Measurements from ENCODE around the gene ARHGAP6. TPM values are rescaled to one million over a fixed set of nuclear protein-coding genes. Genes with fewer than 3 reads are reported as not detected.

The ARHGAP6 gene
- total and polyA plus RNA-seq, 9 of the 15 experiments (the other 6 are each of a cell fraction or from before 2014, with no cell fraction given), result 12.5 to 63.6 (median 41.8) TPM

DNA sequence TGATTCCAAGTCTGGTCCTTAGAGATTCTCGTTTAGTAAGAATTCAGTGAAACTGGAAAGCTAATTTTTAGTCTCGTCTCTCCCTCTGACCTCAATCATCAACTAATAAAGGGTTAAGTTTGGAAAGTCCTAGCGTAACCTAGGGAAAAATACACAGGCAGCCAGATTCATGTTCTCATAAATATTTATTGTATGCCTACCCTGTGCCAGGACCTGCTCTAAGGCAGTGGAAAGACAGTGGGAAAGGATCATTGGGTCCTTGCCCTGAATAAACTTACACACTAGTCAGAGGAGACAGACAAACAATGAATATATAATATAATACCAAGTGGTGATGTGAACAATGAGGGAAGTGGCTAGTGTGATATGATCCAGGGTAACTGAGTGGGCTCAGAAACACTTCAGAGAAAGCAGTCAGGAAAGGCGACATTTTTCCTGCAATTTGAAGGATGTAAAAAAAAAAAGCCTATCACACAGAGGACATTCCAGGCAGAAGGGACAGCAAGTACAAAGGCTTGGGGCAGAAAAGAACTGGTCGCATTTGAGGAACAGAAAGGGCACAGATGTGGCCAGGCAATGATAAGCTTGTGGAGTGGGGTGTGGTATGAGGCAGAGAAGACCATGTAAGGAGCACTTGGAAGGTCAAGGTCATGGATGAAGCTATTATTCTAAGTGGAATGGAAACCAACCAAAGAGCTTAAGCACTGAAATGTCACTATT, 243.8 kb downstream of the ARHGAP6 start:
- H3K4me1 ChIP-seq (replicated peaks in 1 of 2; ENCODE audit: control insufficient read depth in 2 of 2, insufficient read depth in 2 of 2, low read length in 2 of 2), result peaks cover 0 to 68% of the 10 kb centered on the region in 2 experiments
- ATAC-seq, result no peak
- 36% methylated on average over 5 of the region's 5 CpGs for WGBS (ENCODE audit: insufficient coverage, low coverage, missing lambda C conversion rate)
- ChIA-PET CTCF (ENCODE audit: low intra/inter-chr PET ratio) (no interaction called here), POLR2A (interaction anchor here (1.1 to 1.4 kb wide), 2 partner anchors 9 to 36 kb away, joined by 3 to 8 read pairs; no protein-coding TSS in a partner anchor)
- TF ChIP-seq, protein P1, sequence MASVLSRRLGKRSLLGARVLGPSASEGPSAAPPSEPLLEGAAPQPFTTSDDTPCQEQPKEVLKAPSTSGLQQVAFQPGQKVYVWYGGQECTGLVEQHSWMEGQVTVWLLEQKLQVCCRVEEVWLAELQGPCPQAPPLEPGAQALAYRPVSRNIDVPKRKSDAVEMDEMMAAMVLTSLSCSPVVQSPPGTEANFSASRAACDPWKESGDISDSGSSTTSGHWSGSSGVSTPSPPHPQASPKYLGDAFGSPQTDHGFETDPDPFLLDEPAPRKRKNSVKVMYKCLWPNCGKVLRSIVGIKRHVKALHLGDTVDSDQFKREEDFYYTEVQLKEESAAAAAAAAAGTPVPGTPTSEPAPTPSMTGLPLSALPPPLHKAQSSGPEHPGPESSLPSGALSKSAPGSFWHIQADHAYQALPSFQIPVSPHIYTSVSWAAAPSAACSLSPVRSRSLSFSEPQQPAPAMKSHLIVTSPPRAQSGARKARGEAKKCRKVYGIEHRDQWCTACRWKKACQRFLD (CRISPR knock-in tag; IDR thresholded peaks at IDR 0.05), result peak; percentile 37; the same call in 1 of the 2 replicates
- TF ChIP-seq CTBP1 (IDR thresholded peaks at IDR 0.05; ENCODE audit: borderline replicate concordance), result 0 out of 2 replicates have a peak, but pooled peaks have one; percentile 12
- peak; percentile 79 for TF ChIP-seq ESRRA (IDR thresholded peaks at IDR 0.05; ENCODE audit: borderline replicate concordance, low read depth)
- TF ChIP-seq, protein P2, sequence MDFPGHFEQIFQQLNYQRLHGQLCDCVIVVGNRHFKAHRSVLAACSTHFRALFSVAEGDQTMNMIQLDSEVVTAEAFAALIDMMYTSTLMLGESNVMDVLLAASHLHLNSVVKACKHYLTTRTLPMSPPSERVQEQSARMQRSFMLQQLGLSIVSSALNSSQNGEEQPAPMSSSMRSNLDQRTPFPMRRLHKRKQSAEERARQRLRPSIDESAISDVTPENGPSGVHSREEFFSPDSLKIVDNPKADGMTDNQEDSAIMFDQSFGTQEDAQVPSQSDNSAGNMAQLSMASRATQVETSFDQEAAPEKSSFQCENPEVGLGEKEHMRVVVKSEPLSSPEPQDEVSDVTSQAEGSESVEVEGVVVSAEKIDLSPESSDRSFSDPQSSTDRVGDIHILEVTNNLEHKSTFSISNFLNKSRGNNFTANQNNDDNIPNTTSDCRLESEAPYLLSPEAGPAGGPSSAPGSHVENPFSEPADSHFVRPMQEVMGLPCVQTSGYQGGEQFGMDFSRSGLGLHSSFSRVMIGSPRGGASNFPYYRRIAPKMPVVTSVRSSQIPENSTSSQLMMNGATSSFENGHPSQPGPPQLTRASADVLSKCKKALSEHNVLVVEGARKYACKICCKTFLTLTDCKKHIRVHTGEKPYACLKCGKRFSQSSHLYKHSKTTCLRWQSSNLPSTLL (IDR thresholded peaks at IDR 0.05), result no peak
- TF ChIP-seq SMAD4 (CRISPR knock-in tag; conservative IDR thresholded peaks at IDR 0.05), result 0 out of 2 replicates have a peak, but pooled peaks have one; percentile 14
- TF ChIP-seq, protein P3, sequence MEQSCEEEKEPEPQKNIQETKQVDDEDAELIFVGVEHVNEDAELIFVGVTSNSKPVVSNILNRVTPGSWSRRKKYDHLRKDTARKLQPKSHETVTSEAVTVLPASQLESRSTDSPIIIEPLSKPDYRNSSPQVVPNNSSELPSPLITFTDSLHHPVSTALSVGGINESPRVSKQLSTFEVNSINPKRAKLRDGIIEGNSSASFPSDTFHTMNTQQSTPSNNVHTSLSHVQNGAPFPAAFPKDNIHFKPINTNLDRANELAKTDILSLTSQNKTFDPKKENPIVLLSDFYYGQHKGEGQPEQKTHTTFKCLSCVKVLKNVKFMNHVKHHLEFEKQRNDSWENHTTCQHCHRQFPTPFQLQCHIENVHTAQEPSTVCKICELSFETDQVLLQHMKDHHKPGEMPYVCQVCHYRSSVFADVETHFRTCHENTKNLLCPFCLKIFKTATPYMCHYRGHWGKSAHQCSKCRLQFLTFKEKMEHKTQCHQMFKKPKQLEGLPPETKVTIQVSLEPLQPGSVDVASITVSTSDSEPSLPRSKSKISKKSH (CRISPR knock-in tag; IDR thresholded peaks at IDR 0.05), result no peak
- TF ChIP-seq SNRNP70 (optimal IDR thresholded peaks at IDR 0.05; ENCODE audit: low read depth, low read length), result no peak
- 0 out of 2 replicates have a peak, but pooled peaks have one; percentile 4 for TF ChIP-seq BRD4 (IDR thresholded peaks at IDR 0.05)
- H2AFZ ChIP-seq (ENCODE audit: low read depth, low read length), result no peak overlapping the region
- no peaks in the 10 kb centered on the region for H3K27me3 ChIP-seq (ENCODE audit: control insufficient read depth in 2 of 2, insufficient read depth in 2 of 2, low read length in 2 of 2)
- H3K4me3 ChIP-seq, result no peak overlapping the region
- intact Hi-C loops (cut with micrococcal nuclease), result loop anchor here (2.0 kb wide), 1 partner anchor 13 kb away; no protein-coding TSS in a partner anchor
- H3K9me3 ChIP-seq (replicated peaks; ENCODE audit: control insufficient read depth, insufficient read depth, low read depth, low read length), result 0 out of 2 replicates have a peak, but pooled peaks cover 2% of the 10 kb centered on the region
- no peak for FAIRE-seq
- peaks cover 44% of the 10 kb centered on the region for H3K36me3 ChIP-seq (ENCODE audit: control insufficient read depth, insufficient read depth, low read length)
- DNase-seq (ENCODE audit: extremely low read depth in 1 of 4, low spot score in 3 of 4), result no peak
- peak overlapping the region; percentile 29 to 46; a peak in 3 of 4 replicates for H3K9ac ChIP-seq (ENCODE audit: insufficient read depth in 1 of 2, low read depth in 2 of 2, low read length in 2 of 2)
- no peaks in the 10 kb centered on the region for H4K20me1 ChIP-seq (replicated peaks; ENCODE audit: control insufficient read depth, insufficient read depth, low read length)
- peaks cover 100% of the 10 kb centered on the region for H3K79me2 ChIP-seq (ENCODE audit: control insufficient read depth, insufficient read depth, low read length)
- H3K27ac ChIP-seq (ENCODE audit: extremely low read depth, low read depth, low read length), result peak overlapping the region; percentile 62
- no TSS peak for BruUV-seq (replicated peaks)
- in situ Hi-C loops (cut with MboI), result no loop called here
- H3K9me1 ChIP-seq (ENCODE audit: control insufficient read depth, insufficient read depth, low read length), result no peaks in the 10 kb centered on the region
- H3K4me2 ChIP-seq (ENCODE audit: insufficient read depth, low read length), result peak overlapping the region; percentile 96
